Measurements from ENCODE around the gene CRX. TPM values are rescaled to one million over a fixed set of nuclear protein-coding genes. Genes with fewer than 3 reads are reported as not detected.

The CRX gene
- total RNA-seq, 1 donor from 2014 or later = not detected

DNA sequence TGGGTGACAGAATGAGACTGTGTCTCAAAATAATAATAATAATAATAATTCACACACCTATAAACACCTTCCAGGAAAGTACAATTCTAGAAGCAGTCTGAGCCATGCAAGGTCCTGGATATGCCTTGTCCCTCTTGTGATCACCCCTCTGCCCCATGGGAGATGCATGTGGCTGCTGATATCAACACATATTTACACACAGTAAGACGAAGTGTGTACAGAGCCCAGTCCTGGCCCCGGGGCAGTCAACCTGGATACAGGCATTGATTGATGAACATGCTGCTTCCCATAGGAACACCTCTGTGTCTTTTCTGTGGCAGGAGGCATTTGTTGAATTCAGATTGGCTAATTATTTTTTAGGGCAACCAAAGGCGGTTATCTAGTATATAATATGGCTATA lies 61.2 kb downstream of the CRX start:
- no peaks in the 10 kb centered on the region for H3K36me3 Mint-ChIP-seq (ENCODE audit: insufficient read depth)
- H3K27ac Mint-ChIP-seq = no peak overlapping the region
- no peak for DNase-seq (ENCODE audit: low spot score, unreplicated experiment)
- H3K27me3 Mint-ChIP-seq = peaks cover 6% of the 10 kb centered on the region
- TF ChIP-seq CTCF (IDR thresholded peaks at IDR 0.05; ENCODE audit: unreplicated experiment) = no peak
- no peak overlapping the region for H3K4me3 Mint-ChIP-seq (ENCODE audit: low read depth)
- peaks cover 3% of the 10 kb centered on the region for H3K9me3 Mint-ChIP-seq (ENCODE audit: low read depth)
- peaks cover 18% of the 10 kb centered on the region for H3K4me1 Mint-ChIP-seq (ENCODE audit: low read depth)

DNA sequence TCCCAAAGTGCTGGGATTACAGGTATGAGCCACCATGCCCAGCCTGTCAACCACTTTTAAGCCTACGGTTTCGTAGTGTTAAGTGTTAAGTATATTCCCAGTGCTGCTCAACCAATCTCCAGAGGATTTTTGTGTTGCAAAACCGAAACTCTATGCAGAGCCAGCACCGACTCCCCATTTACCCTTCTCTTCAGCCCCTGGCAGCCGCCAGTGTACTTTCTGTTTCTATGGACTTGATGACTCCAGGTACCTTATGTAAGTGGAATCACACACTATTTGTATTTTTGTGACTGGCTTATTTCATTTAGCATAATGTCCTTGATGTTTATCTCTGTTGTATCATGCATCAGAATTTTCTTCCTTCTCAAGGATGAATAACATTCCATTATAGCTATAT lies 63.3 kb downstream of the CRX start:
- Mint-ChIP-seq H3K9me3 (ENCODE audit: low read depth) (no peaks in the 10 kb centered on the region), H3K27me3 (peaks cover 6% of the 10 kb centered on the region), H3K4me3 (ENCODE audit: low read depth) (no peak overlapping the region), H3K36me3 (ENCODE audit: insufficient read depth) (no peaks in the 10 kb centered on the region), H3K4me1 (ENCODE audit: low read depth) (peaks cover 18% of the 10 kb centered on the region), H3K27ac (no peak overlapping the region)
- no peak for TF ChIP-seq CTCF (IDR thresholded peaks at IDR 0.05; ENCODE audit: unreplicated experiment)
- DNase-seq (ENCODE audit: low spot score, unreplicated experiment) = no peak

DNA sequence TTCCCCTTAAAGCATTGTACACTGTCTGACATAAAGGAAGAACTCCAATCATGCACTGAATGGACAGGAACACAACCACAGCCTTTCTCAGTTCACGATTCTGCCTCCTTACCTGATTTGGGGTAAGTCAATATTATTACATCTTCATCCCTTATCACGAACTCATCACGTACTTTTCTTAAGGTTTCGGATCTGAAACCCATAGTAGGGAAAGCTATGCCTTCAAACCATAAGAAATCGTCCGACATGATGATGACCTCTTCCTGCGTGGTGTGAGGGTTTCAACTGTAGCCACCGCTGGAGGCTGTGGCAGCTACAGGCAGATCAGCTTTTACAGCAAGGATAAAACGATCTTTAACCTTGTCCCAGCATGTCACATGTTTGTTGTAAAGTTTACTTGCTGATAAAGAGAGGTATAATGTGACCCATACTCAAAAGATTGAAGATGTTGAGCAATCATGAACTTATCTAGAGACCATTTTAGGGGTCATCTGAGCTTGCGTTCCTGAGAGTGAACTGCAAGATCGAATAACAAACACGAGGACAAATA lies 64.3 kb downstream of the CRX start, which contains the start of gene SULT2A1:
Gene SULT2A1 (minus strand): TSS at position 306 of the 550 bp plus-strand sequence. CDS start 58 bp downstream, at position 248.
- no peak within 1 kb of the TSS for H3K4me3 Mint-ChIP-seq (ENCODE audit: low read depth)

DNA sequence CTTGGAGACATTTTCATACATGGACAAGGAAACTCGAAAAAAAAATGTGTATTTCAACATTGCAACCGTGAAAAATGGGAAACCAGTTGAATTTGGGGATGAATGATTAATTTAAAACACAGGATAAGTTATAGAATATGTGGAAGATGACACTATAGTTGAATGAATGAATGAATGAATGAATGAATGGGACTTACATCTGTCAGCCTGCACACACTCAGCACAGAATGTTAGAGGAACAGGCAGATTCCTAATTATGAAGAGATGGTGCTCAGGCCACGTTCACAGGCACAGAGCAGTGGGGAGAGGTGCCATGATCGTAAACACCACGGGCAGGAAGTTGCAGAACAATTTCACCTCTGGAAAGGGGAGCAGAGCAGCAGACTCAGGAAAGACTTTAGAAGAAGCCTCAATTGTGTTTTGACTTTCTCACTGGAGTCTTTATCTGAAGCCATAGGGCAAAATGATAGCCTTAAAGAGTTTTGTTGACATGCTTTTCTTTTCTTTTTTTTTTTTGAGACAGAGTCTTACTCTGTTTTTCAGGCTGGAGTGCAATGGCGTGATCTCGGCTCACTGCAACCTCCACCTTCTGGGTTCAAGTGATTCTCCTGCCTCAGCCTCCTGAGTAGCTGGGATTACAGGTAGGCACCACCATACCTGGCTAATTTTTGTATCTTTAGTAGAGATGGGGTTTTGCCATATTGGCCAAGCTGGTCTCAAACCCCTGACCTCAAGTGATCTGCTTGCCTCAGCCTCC lies 69.3 kb downstream of the CRX start:
- peaks cover 13% of the 10 kb centered on the region for H3K4me1 Mint-ChIP-seq (ENCODE audit: low read depth)
- peaks cover 1% of the 10 kb centered on the region for H3K36me3 Mint-ChIP-seq (ENCODE audit: insufficient read depth)

More for the DNA sequence above, 64.3 kb downstream of the CRX start, which contains the start of gene SULT2A1:
- H3K27me3 Mint-ChIP-seq = peaks cover 6% of the 10 kb centered on the region
- peak within 1 kb of the TSS; percentile 18 for H3K27ac Mint-ChIP-seq
- no peaks in the 10 kb centered on the region for H3K36me3 Mint-ChIP-seq (ENCODE audit: insufficient read depth)
- H3K4me1 Mint-ChIP-seq (ENCODE audit: low read depth) = peaks cover 20% of the 10 kb centered on the region
- no peak for DNase-seq (ENCODE audit: low spot score, unreplicated experiment)
- no peaks in the 10 kb centered on the region for H3K9me3 Mint-ChIP-seq (ENCODE audit: low read depth)
- no peak for TF ChIP-seq CTCF (IDR thresholded peaks at IDR 0.05; ENCODE audit: unreplicated experiment)

GRCh38 chr19:47891622-47891922 lies 69.8 kb downstream of the CRX start:
- H3K36me3 Mint-ChIP-seq (ENCODE audit: insufficient read depth) = peaks cover 1% of the 10 kb centered on the region
- TF ChIP-seq CTCF (IDR thresholded peaks at IDR 0.05; ENCODE audit: unreplicated experiment) = no peak
- H3K9me3 Mint-ChIP-seq (ENCODE audit: low read depth) = no peaks in the 10 kb centered on the region
- H3K4me3 Mint-ChIP-seq (ENCODE audit: low read depth) = no peak overlapping the region
- peaks cover 10% of the 10 kb centered on the region for H3K4me1 Mint-ChIP-seq (ENCODE audit: low read depth)
- H3K27me3 Mint-ChIP-seq = no peaks in the 10 kb centered on the region
- peak overlapping the region; percentile 21 for H3K27ac Mint-ChIP-seq
- DNase-seq (ENCODE audit: low spot score, unreplicated experiment) = no peak

More for the DNA sequence above, 69.3 kb downstream of the CRX start:
- Mint-ChIP-seq H3K27ac (no peak overlapping the region), H3K27me3 (no peaks in the 10 kb centered on the region), H3K9me3 (ENCODE audit: low read depth) (no peaks in the 10 kb centered on the region), H3K4me3 (ENCODE audit: low read depth) (no peak overlapping the region)
- TF ChIP-seq CTCF (IDR thresholded peaks at IDR 0.05; ENCODE audit: unreplicated experiment) = no peak
- DNase-seq (ENCODE audit: low spot score, unreplicated experiment) = no peak

Data from progenitor cell of endocrine pancreas (in vitro differentiated cells).